ENCODE measurements around the gene GRAMD2B. TPM values are rescaled to one million over a fixed set of nuclear protein-coding genes. Genes with fewer than 3 reads are reported as not detected.

The GRAMD2B gene
- total RNA-seq, 1 donor from 2014 or later, result 32.1 TPM

GRCh38 chr5:126419102-126419501 is 4.1 kb upstream of the GRAMD2B start:
- no peak for TF ChIP-seq CTCF (IDR thresholded peaks at IDR 0.05; ENCODE audit: unreplicated experiment)
- Mint-ChIP-seq H3K36me3 (ENCODE audit: insufficient read depth) (peaks cover 9% of the 10 kb centered on the region), H3K4me3 (ENCODE audit: low read depth) (no peak overlapping the region), H3K4me1 (ENCODE audit: low read depth) (peaks cover 6% of the 10 kb centered on the region), H3K9me3 (ENCODE audit: low read depth) (no peaks in the 10 kb centered on the region), H3K27ac (no peak overlapping the region), H3K27me3 (peaks cover 4% of the 10 kb centered on the region)
- DNase-seq (ENCODE audit: low spot score, unreplicated experiment), result no peak

- Mint-ChIP-seq H3K27ac (no peak overlapping the region), H3K27me3 (no peaks in the 10 kb centered on the region), H3K4me3 (ENCODE audit: low read depth) (no peak overlapping the region), H3K9me3 (ENCODE audit: low read depth) (no peaks in the 10 kb centered on the region), H3K4me1 (ENCODE audit: low read depth) (peaks cover 16% of the 10 kb centered on the region), H3K36me3 (ENCODE audit: insufficient read depth) (peaks cover 23% of the 10 kb centered on the region)
- no peak for DNase-seq (ENCODE audit: low spot score, unreplicated experiment)
- TF ChIP-seq CTCF (IDR thresholded peaks at IDR 0.05; ENCODE audit: unreplicated experiment), result no peak
These were observed 5.2 kb downstream of the GRAMD2B start for GRCh38 chr5:126428421-126428820.

GRCh38 chr5:126430631-126431030 is 7.4 kb downstream of the GRAMD2B start:
- H3K4me3 Mint-ChIP-seq (ENCODE audit: low read depth), result no peak overlapping the region
- no peak for TF ChIP-seq CTCF (IDR thresholded peaks at IDR 0.05; ENCODE audit: unreplicated experiment)
- H3K9me3 Mint-ChIP-seq (ENCODE audit: low read depth), result no peaks in the 10 kb centered on the region
- peaks cover 4% of the 10 kb centered on the region for H3K4me1 Mint-ChIP-seq (ENCODE audit: low read depth)
- H3K36me3 Mint-ChIP-seq (ENCODE audit: insufficient read depth), result peaks cover 27% of the 10 kb centered on the region
- no peaks in the 10 kb centered on the region for H3K27me3 Mint-ChIP-seq
- no peak overlapping the region for H3K27ac Mint-ChIP-seq
- DNase-seq (ENCODE audit: low spot score, unreplicated experiment), result no peak

GRCh38 chr5:126433701-126434100 is 10.5 kb downstream of the GRAMD2B start:
- no peak for DNase-seq (ENCODE audit: low spot score, unreplicated experiment)
- H3K4me1 Mint-ChIP-seq (ENCODE audit: low read depth), result peaks cover 8% of the 10 kb centered on the region

GRCh38 chr5:126435261-126435660 is 12.1 kb downstream of the GRAMD2B start:
- H3K4me1 Mint-ChIP-seq (ENCODE audit: low read depth), result peaks cover 8% of the 10 kb centered on the region
- H3K27ac Mint-ChIP-seq, result no peak overlapping the region
- peaks cover 36% of the 10 kb centered on the region for H3K36me3 Mint-ChIP-seq (ENCODE audit: insufficient read depth)
- TF ChIP-seq CTCF (IDR thresholded peaks at IDR 0.05; ENCODE audit: unreplicated experiment), result no peak
- no peaks in the 10 kb centered on the region for H3K27me3 Mint-ChIP-seq
- H3K4me3 Mint-ChIP-seq (ENCODE audit: low read depth), result no peak overlapping the region
- H3K9me3 Mint-ChIP-seq (ENCODE audit: low read depth), result no peaks in the 10 kb centered on the region
- no peak for DNase-seq (ENCODE audit: low spot score, unreplicated experiment)

More at GRCh38 chr5:126433701-126434100, 10.5 kb downstream of the GRAMD2B start:
- no peak overlapping the region for H3K4me3 Mint-ChIP-seq (ENCODE audit: low read depth)
- H3K9me3 Mint-ChIP-seq (ENCODE audit: low read depth), result no peaks in the 10 kb centered on the region
- H3K27me3 Mint-ChIP-seq, result no peaks in the 10 kb centered on the region
- TF ChIP-seq CTCF (IDR thresholded peaks at IDR 0.05; ENCODE audit: unreplicated experiment), result no peak
- no peak overlapping the region for H3K27ac Mint-ChIP-seq
- H3K36me3 Mint-ChIP-seq (ENCODE audit: insufficient read depth), result peaks cover 35% of the 10 kb centered on the region
